GM21528 (cell line): ENCODE results near the gene CASP7.

Experiments
- ATAC-seq: cut with Tn5 transposase; IDR thresholded peaks from one replicate; pipeline ENCODE4 v1.9.1; 2021; ENCODE audit warnings: mild to moderate bottlenecking, moderate library complexity; ENCODE audit not compliant: unreplicated experiment, low FRiP score

Gene CASP7

GRCh38 chr10:113709221-113709838, 29.6 kb downstream of the CASP7 start:
- ATAC-seq = no peak

- no peak for ATAC-seq
These were observed 31.4 kb downstream of the CASP7 start for GRCh38 chr10:113711142-113711541.

- no peak for ATAC-seq
These were observed 32.3 kb downstream of the CASP7 start for GRCh38 chr10:113712024-113712423.

- ATAC-seq = no peak
These were observed 33.3 kb downstream of the CASP7 start for GRCh38 chr10:113712755-113713639.

- no peak for ATAC-seq
These were observed 33.9 kb downstream of the CASP7 start for GRCh38 chr10:113713640-113713982.

- no peak for ATAC-seq
These were observed 36.6 kb downstream of the CASP7 start for GRCh38 chr10:113716109-113716910.

GRCh38 chr10:113718969-113719822, 39.5 kb downstream of the CASP7 start:
- no peak for ATAC-seq

- no peak for ATAC-seq
These were observed 40.7 kb downstream of the CASP7 start for GRCh38 chr10:113720386-113720785.

- no peak for ATAC-seq
These were observed 52.6 kb downstream of the CASP7 start for GRCh38 chr10:113732160-113732881.

- ATAC-seq = no peak
These were observed 53.3 kb downstream of the CASP7 start for GRCh38 chr10:113732966-113733365.

- no peak for ATAC-seq
These were observed 53.9 kb downstream of the CASP7 start for GRCh38 chr10:113733635-113734034.

GRCh38 chr10:113735913-113736312, 56.2 kb downstream of the CASP7 start:
- ATAC-seq = peak; percentile 66

- no peak for ATAC-seq
These were observed 56.9 kb downstream of the CASP7 start for GRCh38 chr10:113736576-113736975.

- ATAC-seq = no peak
These were observed 59.3 kb downstream of the CASP7 start for GRCh38 chr10:113739031-113739430.

GRCh38 chr10:113739577-113739976, 59.9 kb downstream of the CASP7 start:
- no peak for ATAC-seq

- no peak for ATAC-seq
These were observed 61.1 kb downstream of the CASP7 start for GRCh38 chr10:113740850-113741249.

GRCh38 chr10:113742466-113742865, 62.8 kb downstream of the CASP7 start:
- no peak for ATAC-seq

- ATAC-seq = no peak
These were observed 63.9 kb downstream of the CASP7 start for GRCh38 chr10:113743594-113743993.

GRCh38 chr10:113745374-113745773, 65.7 kb downstream of the CASP7 start:
- ATAC-seq = no peak
